ACC112 (cell line): ENCODE data around the gene LAMA3.

Source experiments
- H2AFZ ChIP-seq: fragments of 200-600 bp; sonication (generic); one replicate; pipeline ENCODE4 v1.6.0; 2017; ENCODE audit warnings: antibody characterized with exemption, low read length; ENCODE audit not compliant: unreplicated experiment
- H3K27ac ChIP-seq: fragments of 200-600 bp; sonication (generic); 2 replicates; pipeline ENCODE4 v1.5.1; 2014; ENCODE audit warnings: low read depth, mild to moderate bottlenecking, antibody characterized with exemption, low read length, moderate library complexity
- H3K27me3 ChIP-seq: fragments of 200-600 bp; sonication (generic); 2 replicates; pipeline ENCODE4 v1.6.1; 2014; ENCODE audit warnings: mild to moderate bottlenecking, antibody characterized with exemption, low read length, moderate library complexity, mixed read lengths; ENCODE audit not compliant: insufficient read depth
- H3K36me3 ChIP-seq: fragments of 200-600 bp; sonication (generic); 2 replicates; pipeline ENCODE4 v1.6.1; 2016; ENCODE audit warnings: mild to moderate bottlenecking, antibody characterized with exemption, low read length, moderate library complexity, mixed read lengths; ENCODE audit not compliant: insufficient read depth
- H3K4me1 ChIP-seq: fragments of 200-600 bp; sonication (generic); one replicate; pipeline ENCODE4 v1.6.1; 2016; ENCODE audit warnings: low read length, mixed read lengths; ENCODE audit not compliant: insufficient read depth, unreplicated experiment, control insufficient read depth
- H3K4me3 ChIP-seq: fragments of 200-600 bp; sonication (generic); 2 replicates; pipeline ENCODE4 v1.5.1; 2014; ENCODE audit warnings: mild to moderate bottlenecking, low read depth, low read length
- H3K79me2 ChIP-seq: fragments of 200-600 bp; sonication (generic); one replicate; pipeline ENCODE4 v1.6.0; 2016; ENCODE audit warnings: low read length; ENCODE audit not compliant: control insufficient read depth, unreplicated experiment, insufficient read depth

Gene LAMA3

GRCh38 chr18:23926571-23926970 lies 237.3 kb downstream of the LAMA3 start:
- no peaks in the 10 kb centered on the region for H3K27me3 ChIP-seq
- H3K4me3 ChIP-seq, result no peak overlapping the region
- H2AFZ ChIP-seq, result no peak overlapping the region
- H3K36me3 ChIP-seq, result no peaks in the 10 kb centered on the region
- H3K79me2 ChIP-seq, result no peaks in the 10 kb centered on the region
- H3K4me1 ChIP-seq, result no peaks in the 10 kb centered on the region
- no peak overlapping the region for H3K27ac ChIP-seq

- Histone ChIP-seq H3K79me2 (no peaks in the 10 kb centered on the region), H3K27ac (no peak overlapping the region), H3K27me3 (no peaks in the 10 kb centered on the region), H2AFZ (no peak overlapping the region), H3K36me3 (no peaks in the 10 kb centered on the region), H3K4me1 (peaks cover 6% of the 10 kb centered on the region), H3K4me3 (no peak overlapping the region)
Measured at GRCh38 chr18:23927821-23928746, 238.8 kb downstream of the LAMA3 start.

GRCh38 chr18:23929362-23929930 lies 240.2 kb downstream of the LAMA3 start:
- H3K4me3 ChIP-seq, result no peak overlapping the region
- H2AFZ ChIP-seq, result no peak overlapping the region
- no peaks in the 10 kb centered on the region for H3K36me3 ChIP-seq
- H3K79me2 ChIP-seq, result no peaks in the 10 kb centered on the region
- H3K4me1 ChIP-seq, result peaks cover 14% of the 10 kb centered on the region
- H3K27ac ChIP-seq, result no peak overlapping the region
- H3K27me3 ChIP-seq, result no peaks in the 10 kb centered on the region

GRCh38 chr18:23930002-23930401 lies 240.7 kb downstream of the LAMA3 start:
- no peaks in the 10 kb centered on the region for H3K27me3 ChIP-seq
- H3K4me3 ChIP-seq, result no peak overlapping the region
- no peaks in the 10 kb centered on the region for H3K36me3 ChIP-seq
- H2AFZ ChIP-seq, result no peak overlapping the region
- H3K4me1 ChIP-seq, result peaks cover 14% of the 10 kb centered on the region
- no peak overlapping the region for H3K27ac ChIP-seq
- no peaks in the 10 kb centered on the region for H3K79me2 ChIP-seq

GRCh38 chr18:23932385-23933067 lies 243.3 kb downstream of the LAMA3 start:
- Histone ChIP-seq H3K36me3 (no peaks in the 10 kb centered on the region), H3K4me3 (no peak overlapping the region), H3K79me2 (no peaks in the 10 kb centered on the region), H3K27me3 (no peaks in the 10 kb centered on the region), H3K27ac (no peak overlapping the region), H2AFZ (no peak overlapping the region), H3K4me1 (peaks cover 14% of the 10 kb centered on the region)

GRCh38 chr18:23933407-23933806 lies 244.2 kb downstream of the LAMA3 start:
- H3K27me3 ChIP-seq, result no peaks in the 10 kb centered on the region
- peaks cover 14% of the 10 kb centered on the region for H3K4me1 ChIP-seq
- no peak overlapping the region; the same call in 1 of the 2 replicates for H3K4me3 ChIP-seq
- H3K36me3 ChIP-seq, result no peaks in the 10 kb centered on the region
- H3K27ac ChIP-seq, result no peak overlapping the region
- no peaks in the 10 kb centered on the region for H3K79me2 ChIP-seq
- no peak overlapping the region for H2AFZ ChIP-seq

GRCh38 chr18:23934252-23934651 lies 245.0 kb downstream of the LAMA3 start:
- H3K27ac ChIP-seq, result no peak overlapping the region
- H2AFZ ChIP-seq, result no peak overlapping the region
- H3K4me3 ChIP-seq, result no peak overlapping the region
- no peaks in the 10 kb centered on the region for H3K79me2 ChIP-seq
- peaks cover 14% of the 10 kb centered on the region for H3K4me1 ChIP-seq
- H3K27me3 ChIP-seq, result no peaks in the 10 kb centered on the region
- no peaks in the 10 kb centered on the region for H3K36me3 ChIP-seq

- Histone ChIP-seq H2AFZ (no peak overlapping the region), H3K27me3 (no peaks in the 10 kb centered on the region), H3K4me3 (no peak overlapping the region), H3K4me1 (peaks cover 14% of the 10 kb centered on the region), H3K36me3 (no peaks in the 10 kb centered on the region), H3K79me2 (no peaks in the 10 kb centered on the region), H3K27ac (no peak overlapping the region)
Measured at GRCh38 chr18:23934863-23935262, 245.6 kb downstream of the LAMA3 start.

- Histone ChIP-seq H3K36me3 (no peaks in the 10 kb centered on the region), H3K79me2 (no peaks in the 10 kb centered on the region), H2AFZ (no peak overlapping the region), H3K27me3 (no peaks in the 10 kb centered on the region), H3K27ac (no peak overlapping the region), H3K4me3 (no peak overlapping the region), H3K4me1 (peaks cover 14% of the 10 kb centered on the region)
Measured at GRCh38 chr18:23935804-23936203, 246.6 kb downstream of the LAMA3 start.

GRCh38 chr18:23936381-23936958 lies 247.2 kb downstream of the LAMA3 start:
- Histone ChIP-seq H3K79me2 (no peaks in the 10 kb centered on the region), H3K36me3 (no peaks in the 10 kb centered on the region), H3K27me3 (no peaks in the 10 kb centered on the region), H3K27ac (no peak overlapping the region), H3K4me1 (peaks cover 14% of the 10 kb centered on the region), H2AFZ (no peak overlapping the region), H3K4me3 (no peak overlapping the region)
